Measurements from ENCODE around the gene AUNIP. TPM values are rescaled to one million over a fixed set of nuclear protein-coding genes. Genes with fewer than 3 reads are reported as not detected.

The AUNIP gene
- total RNA-seq, 2 experiments from 2014 or later, result 8.8 to 10.3 TPM

- ChIA-PET CTCF (interaction anchor here (1.2 to 20.0 kb wide), 5 partner anchors 17 to 112 kb away, joined by 3 to 417 read pairs (median 18); partner anchors contain the start of gene PAFAH2), POLR2A (interaction anchor here (0.6 to 15.7 kb wide), 10 partner anchors 8 to 194 kb away, joined by 3 to 160 read pairs (median 3); partner anchors contain the start of genes PAFAH2 and STMN1)
- H3K9me3 Mint-ChIP-seq, result no peaks in the 10 kb centered on the region
- H3K27ac Mint-ChIP-seq, result no peak overlapping the region
- H3K4me1 Mint-ChIP-seq (ENCODE audit: low read depth), result peaks cover 25% of the 10 kb centered on the region
- intact Hi-C loops (cut with micrococcal nuclease), result no loop called here
- H3K36me3 Mint-ChIP-seq (ENCODE audit: low read depth), result peaks cover 44% of the 10 kb centered on the region
- ATAC-seq, result no peak
- no peak overlapping the region for H3K4me3 Mint-ChIP-seq
- no peak for TF ChIP-seq CTCF (IDR thresholded peaks at IDR 0.05)
- H3K27me3 Mint-ChIP-seq, result no peaks in the 10 kb centered on the region
- DNase-seq, result no peak
Observed at GRCh38 chr1:25897754-25898153, 38.5 kb upstream of the AUNIP start.

GRCh38 chr1:25896266-25896665, 37.0 kb upstream of the AUNIP start:
- H3K4me1 Mint-ChIP-seq (ENCODE audit: low read depth), result peaks cover 24% of the 10 kb centered on the region
- H3K27me3 Mint-ChIP-seq, result no peaks in the 10 kb centered on the region
- intact Hi-C loops (cut with micrococcal nuclease), result no loop called here
- peaks cover 31% of the 10 kb centered on the region for H3K36me3 Mint-ChIP-seq (ENCODE audit: low read depth)
- ATAC-seq (no peak), DNase-seq (no peak)
- ChIA-PET POLR2A (interaction anchor here (0.9 to 15.7 kb wide), 10 partner anchors 9 to 126 kb away, joined by 3 to 160 read pairs (median 4); partner anchors contain the start of genes PAFAH2, PAQR7 and STMN1), CTCF (interaction anchor here (0.8 to 20.0 kb wide), 37 partner anchors 10 to 466 kb away, joined by 3 to 417 read pairs (median 6); partner anchors contain the start of genes EXTL1, PAFAH2, PAQR7 and STMN1)
- no peak overlapping the region for H3K4me3 Mint-ChIP-seq
- no peaks in the 10 kb centered on the region for H3K9me3 Mint-ChIP-seq
- no peak for TF ChIP-seq CTCF (IDR thresholded peaks at IDR 0.05)
- no peak overlapping the region for H3K27ac Mint-ChIP-seq

GRCh38 chr1:25895365-25895990, 36.2 kb upstream of the AUNIP start:
- H3K4me1 Mint-ChIP-seq (ENCODE audit: low read depth), result peaks cover 17% of the 10 kb centered on the region
- no peak overlapping the region for H3K4me3 Mint-ChIP-seq
- ATAC-seq (peak; percentile 100), DNase-seq (peak; percentile 93)
- CTCF ChIA-PET, result interaction anchor here (0.6 to 20.0 kb wide), 57 partner anchors 9 to 465 kb away, joined by 3 to 417 read pairs (median 5); partner anchors contain the start of genes AUNIP, EXTL1, PAFAH2 and PAQR7
- H3K36me3 Mint-ChIP-seq (ENCODE audit: low read depth), result peaks cover 24% of the 10 kb centered on the region
- H3K27me3 Mint-ChIP-seq, result no peaks in the 10 kb centered on the region
- peak; percentile 97 for TF ChIP-seq CTCF (IDR thresholded peaks at IDR 0.05)
- intact Hi-C loops (cut with micrococcal nuclease), result loop anchor here (1.0 kb wide), 1 partner anchor 103 kb away; the partner anchor contains the start of gene PAFAH2
- no peak overlapping the region for H3K27ac Mint-ChIP-seq
- H3K9me3 Mint-ChIP-seq, result no peaks in the 10 kb centered on the region
- POLR2A ChIA-PET, result interaction anchor here (0.9 to 15.7 kb wide), 10 partner anchors 10 to 127 kb away, joined by 3 to 160 read pairs (median 4); partner anchors contain the start of genes MTFR1L, PAFAH2 and STMN1

- Mint-ChIP-seq H3K36me3 (ENCODE audit: low read depth) (peaks cover 4% of the 10 kb centered on the region), H3K27me3 (no peaks in the 10 kb centered on the region), H3K4me3 (no peak overlapping the region), H3K9me3 (no peaks in the 10 kb centered on the region), H3K4me1 (ENCODE audit: low read depth) (peaks cover 16% of the 10 kb centered on the region), H3K27ac (no peak overlapping the region)
- DNase-seq (no peak), ATAC-seq (no peak)
- TF ChIP-seq CTCF (IDR thresholded peaks at IDR 0.05), result no peak
- intact Hi-C loops (cut with micrococcal nuclease), result no loop called here
- ChIA-PET POLR2A (interaction anchor here (0.9 to 5.3 kb wide), 4 partner anchors 11 to 97 kb away, joined by 3 to 26 read pairs (median 6); partner anchors contain the start of gene PAQR7), CTCF (interaction anchor here (1.1 to 20.0 kb wide), 6 partner anchors 8 to 106 kb away, joined by 3 to 417 read pairs (median 3); partner anchors contain the start of gene PAFAH2)
Observed at GRCh38 chr1:25893116-25893515, 33.9 kb upstream of the AUNIP start.
